ENCODE results near the gene TUBG1.

Gene TUBG1

DNA sequence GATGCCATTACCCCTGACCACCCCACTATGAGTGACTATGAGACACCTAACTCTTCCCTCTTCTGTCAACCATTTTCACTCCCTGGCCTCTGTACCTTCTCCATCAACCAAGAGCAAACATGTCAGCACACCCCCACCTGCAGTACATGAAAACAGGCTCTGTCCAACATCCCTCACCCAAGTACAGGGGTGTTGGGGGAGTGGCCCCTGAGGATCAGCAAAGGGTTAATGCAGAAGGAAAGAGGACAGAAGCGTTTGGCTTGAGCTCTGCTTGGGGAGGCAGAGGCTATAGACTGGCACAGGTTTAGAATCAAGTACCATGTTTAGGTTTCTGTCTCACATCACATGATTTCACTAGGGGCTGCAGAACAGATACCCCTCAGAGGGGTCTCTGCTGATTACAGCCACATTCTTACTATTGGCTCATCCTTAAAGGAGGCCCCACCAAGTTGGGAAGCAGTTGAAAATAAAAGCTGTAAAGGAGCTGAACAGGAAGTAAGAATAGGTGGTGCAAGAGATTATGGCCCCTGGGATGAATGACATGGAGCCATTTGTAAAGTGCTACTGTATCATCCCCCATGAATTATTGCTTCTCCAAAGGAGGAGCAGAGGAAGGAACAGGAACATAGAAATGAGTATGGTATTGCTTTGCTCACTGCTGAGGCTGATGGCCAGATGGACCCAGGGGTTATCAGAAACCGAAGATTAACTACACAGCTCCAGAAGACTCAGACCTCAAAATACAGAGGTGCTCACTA is 29.5 kb upstream of the TUBG1 start:
- Histone ChIP-seq H3K36me3 (replicated peaks; ENCODE audit: insufficient read depth, low read length) (peaks cover 13% of the 10 kb centered on the region; the same call in 1 of the 2 replicates), H3K9me3 (replicated peaks; ENCODE audit: insufficient read depth, low read length) (no peaks in the 10 kb centered on the region)
- no peak for DNase-seq

DNA sequence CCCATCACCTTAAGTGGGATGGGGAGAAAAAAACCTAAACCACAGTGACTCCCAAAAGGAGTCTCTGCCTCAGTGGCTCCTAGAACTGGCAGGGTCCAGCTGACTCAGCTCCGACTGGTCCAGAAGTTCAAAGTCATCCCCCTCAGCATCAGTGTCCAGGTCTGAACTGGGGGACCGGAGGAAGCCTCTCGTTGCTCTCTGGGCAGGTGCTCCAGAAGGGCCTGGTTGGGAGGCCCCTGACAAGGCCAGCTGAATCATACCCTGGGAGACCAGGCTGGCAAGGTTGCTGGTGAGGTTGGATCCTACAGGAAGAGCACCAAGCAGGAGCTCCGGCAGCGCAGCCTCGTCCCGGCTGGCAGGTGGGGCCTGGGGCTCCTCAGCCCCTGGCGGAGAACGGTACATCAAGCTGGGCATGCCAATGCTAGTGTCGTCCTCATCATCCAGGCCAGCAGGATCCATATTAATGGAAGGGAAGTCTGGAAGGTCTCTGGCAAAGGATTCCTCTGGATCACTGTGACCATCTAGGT is 27.7 kb upstream of the TUBG1 start:
- TF ChIP-seq EZH2 (optimal IDR thresholded peaks at IDR 0.05; ENCODE audit: low read depth, low read length) (no peak), EZH2phosphoT487 (IDR thresholded peaks at IDR 0.05; ENCODE audit: low read length) (no peak)
- TF ChIP-seq, protein P1, sequence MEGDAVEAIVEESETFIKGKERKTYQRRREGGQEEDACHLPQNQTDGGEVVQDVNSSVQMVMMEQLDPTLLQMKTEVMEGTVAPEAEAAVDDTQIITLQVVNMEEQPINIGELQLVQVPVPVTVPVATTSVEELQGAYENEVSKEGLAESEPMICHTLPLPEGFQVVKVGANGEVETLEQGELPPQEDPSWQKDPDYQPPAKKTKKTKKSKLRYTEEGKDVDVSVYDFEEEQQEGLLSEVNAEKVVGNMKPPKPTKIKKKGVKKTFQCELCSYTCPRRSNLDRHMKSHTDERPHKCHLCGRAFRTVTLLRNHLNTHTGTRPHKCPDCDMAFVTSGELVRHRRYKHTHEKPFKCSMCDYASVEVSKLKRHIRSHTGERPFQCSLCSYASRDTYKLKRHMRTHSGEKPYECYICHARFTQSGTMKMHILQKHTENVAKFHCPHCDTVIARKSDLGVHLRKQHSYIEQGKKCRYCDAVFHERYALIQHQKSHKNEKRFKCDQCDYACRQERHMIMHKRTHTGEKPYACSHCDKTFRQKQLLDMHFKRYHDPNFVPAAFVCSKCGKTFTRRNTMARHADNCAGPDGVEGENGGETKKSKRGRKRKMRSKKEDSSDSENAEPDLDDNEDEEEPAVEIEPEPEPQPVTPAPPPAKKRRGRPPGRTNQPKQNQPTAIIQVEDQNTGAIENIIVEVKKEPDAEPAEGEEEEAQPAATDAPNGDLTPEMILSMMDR (IDR thresholded peaks at IDR 0.05; ENCODE audit: low read length), result no peak
- Histone ChIP-seq H3K9me3 (replicated peaks; ENCODE audit: insufficient read depth, low read length) (no peaks in the 10 kb centered on the region), H3K27ac (ENCODE audit: low read length) (no peak overlapping the region; the same call in 1 of the 2 replicates), H3K27me3 (replicated peaks; ENCODE audit: insufficient read depth, low read length) (no peaks in the 10 kb centered on the region), H2AFZ (ENCODE audit: low read length) (no peak overlapping the region), H4K20me1 (ENCODE audit: insufficient read depth, low read length) (no peaks in the 10 kb centered on the region), H3K4me2 (ENCODE audit: low read depth, low read length) (no peak overlapping the region), H3K36me3 (replicated peaks; ENCODE audit: insufficient read depth, low read length) (peaks cover 13% of the 10 kb centered on the region; the same call in 1 of the 2 replicates), H3F3A (ENCODE audit: insufficient read depth, low read length) (peaks cover 45% of the 10 kb centered on the region), H3K9ac (ENCODE audit: low read length) (no peak overlapping the region), H3K9me2 (replicated peaks; ENCODE audit: insufficient read depth, low read length) (no peaks in the 10 kb centered on the region), H3K4me1 (ENCODE audit: low read length) (peaks cover 48% of the 10 kb centered on the region), H3K4me3 (ENCODE audit: low read length) (no peak overlapping the region), H3K79me2 (ENCODE audit: low read length) (peaks cover 56% of the 10 kb centered on the region)
- no peak for DNase-seq

More for the DNA sequence above, 29.5 kb upstream of the TUBG1 start:
- Histone ChIP-seq H3K27ac (ENCODE audit: low read length) (peak overlapping the region; percentile 98), H3K9me2 (replicated peaks; ENCODE audit: insufficient read depth, low read length) (no peaks in the 10 kb centered on the region), H2AFZ (ENCODE audit: low read length) (no peak overlapping the region), H3K4me1 (ENCODE audit: low read length) (peaks cover 39% of the 10 kb centered on the region), H4K20me1 (ENCODE audit: insufficient read depth, low read length) (no peaks in the 10 kb centered on the region), H3K9ac (ENCODE audit: low read length) (peak overlapping the region; percentile 60; the same call in 1 of the 2 replicates), H3K79me2 (ENCODE audit: low read length) (peaks cover 63% of the 10 kb centered on the region), H3K4me3 (ENCODE audit: low read length) (peak overlapping the region; percentile 38), H3K4me2 (ENCODE audit: low read depth, low read length) (peak overlapping the region; percentile 71), H3K27me3 (replicated peaks; ENCODE audit: insufficient read depth, low read length) (no peaks in the 10 kb centered on the region), H3F3A (ENCODE audit: insufficient read depth, low read length) (peaks cover 37% of the 10 kb centered on the region)
- TF ChIP-seq, protein P1 (IDR thresholded peaks at IDR 0.05; ENCODE audit: low read length), result no peak
- no peak for TF ChIP-seq EZH2 (optimal IDR thresholded peaks at IDR 0.05; ENCODE audit: low read depth, low read length)
- TF ChIP-seq EZH2phosphoT487 (IDR thresholded peaks at IDR 0.05; ENCODE audit: low read length), result no peak

DNA sequence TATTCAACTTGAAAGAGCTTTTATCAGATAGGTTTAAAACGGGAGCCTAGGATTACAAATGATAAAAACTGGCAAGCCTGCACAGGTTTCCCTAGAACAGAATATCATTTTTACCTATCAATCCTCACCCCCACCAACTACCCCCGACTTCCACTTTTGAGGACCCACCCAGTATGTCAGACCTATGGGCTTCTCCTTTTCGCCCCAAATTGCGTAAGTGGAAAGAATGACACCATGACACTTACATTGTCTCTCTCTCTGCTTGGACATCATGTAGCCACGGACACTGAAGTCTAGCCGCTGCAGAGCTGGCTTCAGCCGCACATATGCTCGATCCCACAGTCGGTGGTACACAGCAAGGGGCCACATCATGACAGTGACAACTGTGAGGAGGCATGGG is 24.6 kb upstream of the TUBG1 start:
- Histone ChIP-seq H3K4me3 (ENCODE audit: low read length) (no peak overlapping the region), H3K79me2 (ENCODE audit: low read length) (peaks cover 65% of the 10 kb centered on the region), H3K9ac (ENCODE audit: low read length) (no peak overlapping the region), H3K4me1 (ENCODE audit: low read length) (peaks cover 53% of the 10 kb centered on the region), H3K27me3 (replicated peaks; ENCODE audit: insufficient read depth, low read length) (no peaks in the 10 kb centered on the region), H3K9me3 (replicated peaks; ENCODE audit: insufficient read depth, low read length) (no peaks in the 10 kb centered on the region), H2AFZ (ENCODE audit: low read length) (no peak overlapping the region), H4K20me1 (ENCODE audit: insufficient read depth, low read length) (no peaks in the 10 kb centered on the region), H3F3A (ENCODE audit: insufficient read depth, low read length) (peaks cover 39% of the 10 kb centered on the region), H3K36me3 (replicated peaks; ENCODE audit: insufficient read depth, low read length) (peaks cover 13% of the 10 kb centered on the region; the same call in 1 of the 2 replicates), H3K4me2 (ENCODE audit: low read depth, low read length) (no peak overlapping the region), H3K9me2 (replicated peaks; ENCODE audit: insufficient read depth, low read length) (no peaks in the 10 kb centered on the region), H3K27ac (ENCODE audit: low read length) (no peak overlapping the region)
- TF ChIP-seq EZH2phosphoT487 (IDR thresholded peaks at IDR 0.05; ENCODE audit: low read length), result no peak
- no peak for TF ChIP-seq EZH2 (optimal IDR thresholded peaks at IDR 0.05; ENCODE audit: low read depth, low read length)
- no peak for DNase-seq

All from MM.1S (cell line).